NCI-H82 treated with DMSO at 0.1 percent for 48 hours (cell line): ENCODE measurements around the gene GLYR1.

Experiments used
- DNase-seq: peaks from one replicate; lab custom pipeline; 2025; ENCODE audit not compliant: unreplicated experiment; lab: John Stamatoyannopoulos, UW

GLYR1 gene

GRCh38 chr16:4852221-4852872, 5.3 kb upstream of the GLYR1 start:
- no peak for DNase-seq

- DNase-seq = no peak
Measured at GRCh38 chr16:4850211-4850610, 3.1 kb upstream of the GLYR1 start.

DNA sequence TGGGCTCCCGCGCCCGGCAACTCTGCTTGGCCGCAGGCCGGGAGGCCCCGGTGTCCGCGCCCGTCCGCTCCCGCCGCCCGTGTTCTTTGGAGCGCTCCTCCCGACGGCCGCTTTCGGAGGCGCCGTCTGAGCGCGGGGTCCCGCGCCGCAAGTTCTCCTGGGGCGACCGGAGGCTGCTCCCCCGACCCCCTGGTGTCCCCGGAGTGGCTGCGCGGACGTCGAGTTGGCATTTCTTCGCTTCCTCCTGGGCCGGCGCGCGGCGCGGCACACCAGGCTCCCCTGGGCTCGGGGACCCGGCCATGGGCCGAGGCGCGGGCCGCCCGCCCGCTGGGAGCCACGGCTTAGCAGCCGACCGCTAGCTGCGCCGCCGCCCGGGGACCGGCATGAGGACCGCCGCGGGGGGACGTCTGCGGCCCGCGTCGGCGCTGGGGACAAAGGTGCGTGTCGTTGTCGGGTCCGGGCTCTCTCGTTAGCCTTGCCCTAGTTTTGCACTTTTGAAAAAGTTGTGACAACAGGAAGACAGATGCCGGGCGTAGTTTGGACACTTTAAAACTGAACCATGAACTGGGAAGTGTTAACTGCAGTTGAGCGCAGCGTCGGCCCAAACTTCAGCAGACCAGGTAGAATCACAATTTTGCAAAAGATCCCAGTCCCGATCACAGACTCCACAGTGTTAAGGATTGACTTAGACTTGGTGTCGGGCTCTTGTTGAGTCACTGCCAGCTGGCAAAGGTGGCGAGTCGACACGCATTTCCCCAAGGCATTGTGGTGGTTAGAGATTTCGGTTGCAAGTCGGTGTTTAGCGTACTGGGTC, 893 bp upstream of the GLYR1 start:
- DNase-seq = no peak

- no peak for DNase-seq
Measured at GRCh38 chr16:4846503-4846900, 586 bp downstream of the GLYR1 start.

DNA sequence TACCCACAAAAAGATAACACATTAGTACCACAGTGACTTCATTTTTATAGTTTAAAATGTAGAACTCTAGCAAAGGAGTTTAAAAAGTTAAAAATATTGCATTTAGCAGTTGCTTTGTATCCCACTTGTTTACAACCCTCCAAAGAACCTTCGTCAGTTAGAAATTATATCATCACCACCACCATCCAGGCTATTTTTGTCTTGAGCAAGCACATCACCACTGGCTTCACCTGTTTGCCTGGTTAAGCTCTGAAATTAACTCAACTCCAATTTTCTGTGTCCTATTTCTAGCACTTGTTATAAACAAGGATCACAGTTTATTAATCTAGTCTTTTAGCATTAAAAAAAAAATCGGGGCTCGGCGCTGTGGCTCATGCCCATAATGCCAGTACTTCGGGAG, 6.1 kb downstream of the GLYR1 start:
- no peak for DNase-seq

DNA sequence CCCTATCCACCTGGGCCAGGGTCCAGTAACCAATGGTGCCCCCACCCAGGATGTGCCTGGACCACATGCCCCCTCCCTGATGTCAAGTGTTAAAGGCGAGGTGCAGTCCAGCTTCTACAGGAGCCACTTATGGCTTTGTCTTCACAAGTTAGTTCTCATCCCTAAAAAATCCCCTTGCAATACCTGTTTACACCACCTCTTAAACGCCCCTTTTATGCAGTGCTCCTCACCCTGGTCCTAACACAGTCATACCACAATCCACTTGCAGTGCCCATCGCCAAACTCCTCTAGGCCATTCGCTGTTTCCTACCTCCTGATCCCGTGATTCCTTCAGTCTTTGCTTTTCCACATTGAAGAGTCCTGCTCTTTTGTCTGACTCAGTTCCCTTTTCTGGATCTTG, 7.1 kb downstream of the GLYR1 start:
- no peak for DNase-seq

DNA sequence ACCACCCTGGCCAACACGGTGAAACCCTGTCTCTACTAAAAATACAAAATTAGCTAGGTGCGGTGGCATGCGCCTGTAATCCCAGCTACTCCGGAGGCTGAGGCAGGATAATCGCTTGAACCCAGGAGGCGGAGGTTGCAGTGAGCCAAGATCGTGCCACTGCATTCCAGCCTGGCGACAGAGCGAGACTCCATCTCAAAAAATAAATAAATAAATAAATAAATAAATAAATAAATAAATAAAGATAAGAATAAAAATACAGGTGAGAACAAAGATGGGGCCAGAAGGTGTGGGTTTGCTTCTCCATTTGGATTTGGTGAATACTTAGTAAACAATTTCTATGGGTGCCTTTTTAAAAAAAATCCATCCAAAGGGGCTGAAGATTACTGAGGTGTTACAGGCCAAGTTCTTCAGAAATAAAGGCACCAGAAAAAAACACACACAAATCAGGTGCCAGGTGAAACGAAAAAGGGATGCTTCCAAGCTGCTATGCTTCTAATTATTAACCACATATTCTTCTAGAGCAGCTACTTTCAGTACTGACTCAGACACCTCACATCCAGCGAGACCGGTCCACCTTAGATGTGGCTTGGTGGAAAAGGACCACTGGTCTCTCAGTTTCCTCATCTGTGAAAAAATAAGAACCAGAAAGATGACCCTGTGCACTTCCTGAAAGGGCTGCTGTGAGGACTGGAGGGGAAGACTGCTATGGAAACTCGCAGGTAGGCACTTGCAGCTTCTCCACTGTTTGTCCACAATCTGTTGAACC, 9.2 kb downstream of the GLYR1 start:
- no peak for DNase-seq

- DNase-seq = no peak
Measured at GRCh38 chr16:4836727-4837126, 10.4 kb downstream of the GLYR1 start.

GRCh38 chr16:4833584-4833983, 13.5 kb downstream of the GLYR1 start:
- DNase-seq = no peak

GRCh38 chr16:4832698-4833343, 14.3 kb downstream of the GLYR1 start:
- DNase-seq = no peak

GRCh38 chr16:4831616-4832015, 15.5 kb downstream of the GLYR1 start:
- no peak for DNase-seq

GRCh38 chr16:4830408-4830807, 16.7 kb downstream of the GLYR1 start:
- no peak for DNase-seq

GRCh38 chr16:4828567-4829321, 18.3 kb downstream of the GLYR1 start:
- DNase-seq = no peak

- no peak for DNase-seq
Measured at GRCh38 chr16:4826980-4827379, 20.1 kb downstream of the GLYR1 start.

GRCh38 chr16:4826526-4826925, 20.6 kb downstream of the GLYR1 start:
- no peak for DNase-seq

- DNase-seq = no peak
Measured at GRCh38 chr16:4825196-4825595, 21.9 kb downstream of the GLYR1 start.

DNA sequence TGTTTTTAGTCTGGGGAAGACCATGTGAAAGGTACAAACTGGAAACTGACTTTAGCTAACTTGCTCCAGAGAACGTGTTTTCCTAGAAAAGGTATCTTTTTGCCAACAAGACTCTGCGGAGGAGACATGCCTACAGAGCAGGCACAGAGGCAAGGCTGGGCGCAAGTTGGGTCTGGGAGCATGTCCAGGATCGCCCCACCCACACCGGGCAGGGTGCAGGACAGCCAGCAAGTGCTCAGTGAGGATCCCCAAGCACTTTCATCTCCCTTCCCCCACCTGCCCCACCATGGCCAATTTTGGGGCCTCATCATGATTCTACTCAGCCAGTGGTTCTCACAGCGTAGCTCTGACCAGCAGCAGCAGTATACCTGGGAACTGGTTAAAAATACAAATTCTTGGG, 26.4 kb downstream of the GLYR1 start:
- no peak for DNase-seq

DNA sequence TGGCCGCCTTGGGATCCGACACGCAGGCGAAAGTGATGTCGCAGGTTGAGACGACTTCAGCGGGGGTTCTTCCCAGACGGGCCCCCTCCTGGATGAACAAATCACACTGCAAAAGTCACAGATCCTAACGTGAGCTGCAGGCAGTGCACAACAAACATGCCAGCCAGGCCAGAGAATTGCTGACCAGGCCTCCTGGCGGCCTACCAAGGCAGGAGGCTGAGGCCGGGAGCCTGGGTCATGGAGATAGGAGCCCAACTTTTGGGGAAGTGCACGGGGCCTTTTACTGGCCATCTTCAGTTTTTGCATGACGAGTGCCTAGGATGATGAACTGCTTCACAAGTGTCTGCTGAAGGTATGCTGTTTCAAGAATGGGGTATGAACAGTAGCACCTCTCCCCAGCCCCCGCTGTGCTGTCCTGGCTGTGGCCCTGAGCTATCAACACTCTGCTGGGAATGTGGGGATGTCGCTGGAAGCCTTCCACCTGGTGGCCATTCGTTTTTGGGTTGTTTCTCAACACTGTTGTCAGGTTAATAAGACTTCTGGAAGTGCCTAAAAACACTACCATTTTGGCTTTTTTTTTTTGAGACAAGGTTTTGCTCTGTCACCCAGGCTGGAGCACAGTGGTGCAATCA, 32.4 kb downstream of the GLYR1 start:
- DNase-seq = no peak

DNA sequence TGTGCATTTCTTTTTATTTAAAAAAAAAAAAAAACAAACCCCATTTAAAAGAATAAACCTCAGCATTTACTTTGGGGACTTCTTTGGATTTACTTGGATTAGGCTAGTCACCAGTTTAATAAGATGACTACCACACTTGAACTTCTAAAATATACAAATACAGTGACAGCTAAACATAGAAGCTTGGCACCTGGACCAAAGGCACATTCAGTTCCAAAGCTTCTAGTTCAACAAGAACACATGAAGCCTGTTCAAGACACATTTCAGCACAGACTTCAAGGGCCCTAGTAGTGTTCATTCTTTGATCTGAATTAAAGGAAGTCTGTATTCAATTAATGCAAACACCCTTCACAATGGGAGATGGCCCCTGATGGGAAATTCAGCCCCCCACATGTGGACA, 33.0 kb downstream of the GLYR1 start:
- no peak for DNase-seq

GRCh38 chr16:4813251-4814003, 33.7 kb downstream of the GLYR1 start:
- no peak for DNase-seq
